GM21717 (cell line): ENCODE results near the gene ABCA4.
"Not testable (repeated sequence)": the region's sequence is repeated elsewhere in the genome, so short reads cannot be mapped to it uniquely, and the experiment has no call there.

ENCODE experiments used
- ATAC-seq: cut with Tn5 transposase; IDR thresholded peaks from one replicate; pipeline ENCODE4 v1.9.1; 2021; ENCODE audit warnings: mild to moderate bottlenecking, moderate library complexity; ENCODE audit not compliant: unreplicated experiment

ABCA4 gene

GRCh38 chr1:93960641-93961147 lies 160.3 kb downstream of the ABCA4 start:
- ATAC-seq: no peak

GRCh38 chr1:93959413-93959812 lies 161.5 kb downstream of the ABCA4 start:
- ATAC-seq: no peak

- ATAC-seq: no peak
These were observed 162.2 kb downstream of the ABCA4 start for GRCh38 chr1:93958726-93959100.

- ATAC-seq: no peak
These were observed 162.8 kb downstream of the ABCA4 start for GRCh38 chr1:93958032-93958725.

GRCh38 chr1:93955765-93956164 lies 165.2 kb downstream of the ABCA4 start:
- ATAC-seq: no peak

GRCh38 chr1:93947002-93947686 lies 173.8 kb downstream of the ABCA4 start:
- not testable (repeated sequence) for ATAC-seq
